Measurements from ENCODE around the gene RGCC. TPM values are rescaled to one million over a fixed set of nuclear protein-coding genes. Genes with fewer than 3 reads are reported as not detected.

RGCC gene
- total RNA-seq, 1 experiment from 2014 or later, result not detected

GRCh38 chr13:41470196-41470595, 12.8 kb downstream of the RGCC start:
- Mint-ChIP-seq H3K36me3 (ENCODE audit: insufficient read depth in 1 of 3, low read depth in 3 of 3) (no peaks in the 10 kb centered on the region), H3K4me1 (peaks cover 3 to 9% of the 10 kb centered on the region in 2 experiments; a peak in 2 of 4 replicates), H3K27me3 (ENCODE audit: low read depth) (0 out of 2 replicates have a peak, but pooled peaks cover 2% of the 10 kb centered on the region), H3K27ac (no peak overlapping the region), H3K4me3 (no peak overlapping the region), H3K9me3 (peaks cover 0 to 4% of the 10 kb centered on the region in 2 experiments; a peak in 3 of 5 replicates)
- Histone ChIP-seq H2AFZ (ENCODE audit: low read length) (no peak overlapping the region), H4K20me1 (ENCODE audit: control insufficient read depth, insufficient read depth, insufficient read length) (no peaks in the 10 kb centered on the region), H2AK5ac (ENCODE audit: insufficient read length, low read length) (no peak overlapping the region), H4K8ac (replicated peaks; ENCODE audit: insufficient read length, low read depth, low read length) (no peak overlapping the region), H3K79me1 (ENCODE audit: insufficient read depth, low read depth, low read length, poor library complexity, severe bottlenecking) (no peaks in the 10 kb centered on the region), H2BK15ac (ENCODE audit: low read depth, low read length) (no peak overlapping the region), H4K91ac (ENCODE audit: insufficient read length, low read depth, low read length) (no peak overlapping the region), H3K18ac (ENCODE audit: insufficient read length, low read depth, low read length) (no peak overlapping the region), H3K27ac (ENCODE audit: insufficient read length, low read depth, low read length) (no peak overlapping the region), H3K23me2 (ENCODE audit: insufficient read length, low read depth, low read length, poor library complexity, severe bottlenecking) (no peaks in the 10 kb centered on the region), H3K4ac (ENCODE audit: low read depth, low read length) (no peak overlapping the region), H3K56ac (ENCODE audit: insufficient read length, low read depth, low read length) (no peak overlapping the region), H2BK12ac (ENCODE audit: insufficient read length, low read depth, low read length) (no peak overlapping the region), H3K23ac (ENCODE audit: insufficient read length, low read depth, low read length) (no peak overlapping the region), H3K14ac (ENCODE audit: insufficient read depth, low read length) (no peak overlapping the region), H2BK120ac (ENCODE audit: low read depth, low read length, poor library complexity, severe bottlenecking) (no peak overlapping the region), H3K9ac (ENCODE audit: extremely low read depth, insufficient read length, low read length) (no peak overlapping the region), H3K4me1 (ENCODE audit: insufficient read depth, low read length) (no peaks in the 10 kb centered on the region), H3K9me3 (ENCODE audit: control insufficient read depth, low read depth, low read length) (no peaks in the 10 kb centered on the region), H3K27me3 (ENCODE audit: insufficient read depth, low read length) (no peaks in the 10 kb centered on the region), H2BK20ac (ENCODE audit: low read depth, low read length, poor library complexity, severe bottlenecking) (no peak overlapping the region), H3K4me2 (ENCODE audit: insufficient read depth, insufficient read length, low read length) (no peak overlapping the region), H3T11ph (ENCODE audit: low read length) (no peak overlapping the region), H3K79me2 (ENCODE audit: insufficient read depth, low read length) (no peaks in the 10 kb centered on the region), H2BK5ac (ENCODE audit: insufficient read length, low read length) (no peak overlapping the region), H4K5ac (ENCODE audit: insufficient read length, low read depth, low read length) (no peak overlapping the region)
- DNase-seq, result no peak
- WGBS (ENCODE audit: extremely low coverage, insufficient read length, low lambda C conversion rate), result no CpG with 5 or more reads among the region's 4 CpGs
- no peak for TF ChIP-seq CTCF (conservative IDR thresholded peaks at IDR 0.05)

Measured in H9 (cell line).